Small intestine (tissue), 7 donors: Measurements from ENCODE around the gene SYNGR2. TPM values are rescaled to one million over a fixed set of nuclear protein-coding genes. Genes with fewer than 3 reads are reported as not detected.
A peak's percentile ranks its signal among the peaks of the same experiment; 100 is the strongest.

ENCODE experiments used
- DNase-seq, 2 donors: peaks; one replicate each; pipeline versions ENCODE4 v3.0.0 to v3.0.0-alpha.2; 2013
- FAIRE-seq: peaks from 2 replicates; lab custom pipeline; 2012; peaks lifted over from hg19 to GRCh38; lab: Jason Lieb, UNC
- H3K27ac ChIP-seq, 3 donors: one replicate each; pipeline ENCODE4 v1.5.1; 2013; ENCODE audit warnings: low read length in 2 of 3, mild to moderate bottlenecking in 2 of 3, control low read depth in 1 of 3, inconsistent platforms in 1 of 3, low read depth in 1 of 3, moderate library complexity in 1 of 3
- H3K27me3 ChIP-seq, 3 donors: one replicate each; pipeline ENCODE4 v1.6.1; 2013; ENCODE audit warnings: low read length in 3 of 3, inconsistent platforms in 1 of 3; ENCODE audit not compliant: control insufficient read depth in 3 of 3, insufficient read depth in 3 of 3
- H3K36me3 ChIP-seq, 3 donors: one replicate each; pipeline ENCODE4 v1.6.1; 2013; ENCODE audit warnings: low read length in 3 of 3, inconsistent platforms in 1 of 3, low read depth in 1 of 3, mild to moderate bottlenecking in 1 of 3, moderate library complexity in 1 of 3; ENCODE audit not compliant: control insufficient read depth in 3 of 3, insufficient read depth in 2 of 3
- H3K4me1 ChIP-seq, 3 donors: one replicate each; pipeline ENCODE4 v1.6.1; 2013; ENCODE audit warnings: low read length in 2 of 3, inconsistent platforms in 1 of 3, low read depth in 1 of 3, mild to moderate bottlenecking in 1 of 3, moderate library complexity in 1 of 3; ENCODE audit not compliant: control insufficient read depth in 3 of 3, insufficient read depth in 2 of 3
- H3K4me3 ChIP-seq, 3 donors: one replicate each; pipeline ENCODE4 v1.5.1; 2013; ENCODE audit warnings: low read length in 3 of 3, control low read depth in 1 of 3, inconsistent platforms in 1 of 3, low read depth in 1 of 3, mild to moderate bottlenecking in 1 of 3, moderate library complexity in 1 of 3
- H3K9me3 ChIP-seq, 2 donors: one replicate each; pipeline ENCODE4 v1.6.1; 2013; ENCODE audit warnings: low read depth in 1 of 2, low read length in 1 of 2; ENCODE audit not compliant: control insufficient read depth in 2 of 2, insufficient read depth in 1 of 2
- WGBS, 3 donors: extraction: QIAGEN DNeasy Blood & Tissue Kit; methylation state at CpG; one replicate each; pipeline ENCODE4 v1.1.7; 2013; 5-methylcytosine and 5-hydroxymethylcytosine counted together
- polyA plus RNA-seq, 4 donors: library from polyadenylated mRNA; stranded (reverse) in 3 of 4; unstranded in 1 of 4; fragments of 200-250 nt in 3 of 4; fragments of 120-200 nt in 1 of 4; gene quantifications; one replicate each; pipeline versions ENCODE4 v1.2.1 to v1.2.3, GENCODE V29; 2013
- donor health status: healthy with polysubstance abuse.
- donor health status: control.
- donor health status: control.
- donor health status: Bipolar disorder and iron deficiency.
- donor health status: healthy.

The SYNGR2 gene
- polyA plus RNA-seq, 4 donors = 46.5 to 187 (median 120) TPM

- 79 to 84% (median 79%) methylated on average over 10 of the region's 10 CpGs for WGBS, 3 donors
- no peak for FAIRE-seq
- Histone ChIP-seq H3K27me3 (no peaks in the 10 kb centered on the region), H3K27ac (peak overlapping the region in 1 of 3 donors; percentile 4), H3K9me3 (peaks cover 0 to 3% of the 10 kb centered on the region in 2 donors), H3K36me3 (peaks cover 0 to 32% (median 0%) of the 10 kb centered on the region in 3 donors), H3K4me1 (peaks cover 0 to 12% (median 4%) of the 10 kb centered on the region in 3 donors), H3K4me3 (no peak overlapping the region)
- DNase-seq = no peak
Observed at GRCh38 chr17:78184351-78184750, 16.0 kb downstream of the SYNGR2 start.

- Histone ChIP-seq H3K27me3 (no peaks in the 10 kb centered on the region), H3K4me3 (no peak overlapping the region), H3K36me3 (peaks cover 0 to 30% (median 0%) of the 10 kb centered on the region in 3 donors), H3K27ac (no peak overlapping the region), H3K9me3 (peaks cover 0 to 3% of the 10 kb centered on the region in 2 donors), H3K4me1 (peaks cover 0 to 12% (median 4%) of the 10 kb centered on the region in 3 donors)
- DNase-seq (no peak), FAIRE-seq (no peak)
- 76 to 95% (median 77%) methylated on average over 9 of the region's 9 CpGs for WGBS, 3 donors
Observed at GRCh38 chr17:78184868-78185267, 16.5 kb downstream of the SYNGR2 start.

DNA sequence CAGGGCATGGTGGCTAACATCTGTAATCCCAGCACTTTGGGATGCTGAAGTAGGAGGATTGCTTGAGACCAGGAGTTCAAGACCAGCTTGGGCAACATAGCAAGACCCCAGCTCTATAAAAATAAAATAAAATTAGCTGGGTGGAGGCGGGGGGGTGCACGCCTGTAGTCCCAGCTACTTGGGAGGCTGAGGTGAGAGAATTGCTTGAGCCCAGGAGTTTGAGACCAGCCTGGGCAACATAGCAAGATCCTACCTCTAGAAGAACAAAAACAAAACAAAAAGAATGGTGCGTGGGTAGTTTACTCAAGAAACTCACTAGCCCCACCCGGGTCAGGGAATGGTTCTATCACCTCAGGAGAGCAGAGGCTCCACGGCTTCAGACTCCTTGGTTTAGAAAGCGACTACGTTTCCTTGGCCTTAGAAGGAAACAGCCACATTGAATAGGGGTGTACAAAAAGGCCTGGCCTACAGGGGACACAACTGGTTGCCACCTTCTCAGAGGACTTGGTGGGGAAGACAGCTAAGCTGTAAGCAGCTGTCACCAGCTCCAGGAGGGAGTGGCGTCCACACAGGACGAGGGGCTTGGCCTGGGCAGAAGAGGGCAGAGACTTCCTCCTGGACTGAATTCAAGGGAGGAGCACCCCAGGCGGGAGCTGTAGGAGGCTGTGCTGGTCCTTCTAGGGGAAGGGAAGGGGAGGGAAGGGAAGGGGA is 17.8 kb downstream of the SYNGR2 start:
- peaks cover 0 to 3% of the 10 kb centered on the region in 2 donors for H3K9me3 ChIP-seq
- H3K27ac ChIP-seq = peak overlapping the region in 1 of 3 donors; percentile 65
- peak; percentile 42 to 61 for DNase-seq
- no peaks in the 10 kb centered on the region for H3K27me3 ChIP-seq
- H3K36me3 ChIP-seq = peaks cover 0 to 39% (median 0%) of the 10 kb centered on the region in 3 donors
- peak overlapping the region in 2 of 3 donors; percentile 22 to 57 for H3K4me3 ChIP-seq
- H3K4me1 ChIP-seq = peaks cover 0 to 9% (median 4%) of the 10 kb centered on the region in 3 donors
- 30 to 47% (median 38%) methylated on average over 9 to 10 of the region's 10 CpGs for WGBS, 3 donors
- FAIRE-seq = no peak

- H3K36me3 ChIP-seq = peaks cover 0 to 44% (median 0%) of the 10 kb centered on the region in 3 donors
- 1 to 4% (median 2%) methylated on average over 48 to 57 of the region's 57 CpGs for WGBS, 3 donors
- peak within 1 kb of the TSS; percentile 53 to 92 (median 88) for H3K27ac ChIP-seq
- H3K4me1 ChIP-seq = peaks cover 0 to 9% (median 4%) of the 10 kb centered on the region in 3 donors
- H3K9me3 ChIP-seq = peaks cover 0 to 3% of the 10 kb centered on the region in 2 donors
- H3K4me3 ChIP-seq = peak within 1 kb of the TSS; percentile 22 to 57 (median 48)
- peak; percentile 99 for DNase-seq
- FAIRE-seq = no peak
- H3K27me3 ChIP-seq = no peaks in the 10 kb centered on the region
Observed at GRCh38 chr17:78186692-78187595, 18.6 kb downstream of the SYNGR2 start, which contains the start of the genes AFMID and TK1. AFMID (plus strand) TSS chr17:78187362; CDS start chr17:78187371, 9 bp downstream. TK1 (minus strand) TSS chr17:78187052; CDS start chr17:78186994, 58 bp downstream.

GRCh38 chr17:78196716-78197115 is 28.3 kb downstream of the SYNGR2 start:
- FAIRE-seq (no peak), DNase-seq (no peak)
- WGBS, 3 donors = 74 to 86% (median 77%) methylated on average over 5 of the region's 5 CpGs
- Histone ChIP-seq H3K4me1 (peaks cover 0 to 4% (median 0%) of the 10 kb centered on the region in 3 donors), H3K36me3 (peaks cover 0 to 60% (median 4%) of the 10 kb centered on the region in 3 donors), H3K9me3 (peaks cover 0 to 3% of the 10 kb centered on the region in 2 donors), H3K27me3 (no peaks in the 10 kb centered on the region), H3K27ac (no peak overlapping the region), H3K4me3 (no peak overlapping the region)

- whole genome bisulfite sequencing, 3 donors = 85 to 87% (median 86%) methylated on average over 9 of the region's 9 CpGs
- H3K4me3 ChIP-seq = no peak overlapping the region
- peaks cover 0 to 3% of the 10 kb centered on the region in 2 donors for H3K9me3 ChIP-seq
- H3K36me3 ChIP-seq = peaks cover 0 to 57% (median 4%) of the 10 kb centered on the region in 3 donors
- DNase-seq (no peak), FAIRE-seq (no peak)
- no peak overlapping the region for H3K27ac ChIP-seq
- H3K4me1 ChIP-seq = peaks cover 0 to 4% (median 0%) of the 10 kb centered on the region in 3 donors
- no peaks in the 10 kb centered on the region for H3K27me3 ChIP-seq
Observed at GRCh38 chr17:78197147-78197832, 28.9 kb downstream of the SYNGR2 start.

GRCh38 chr17:78200451-78200850 is 32.1 kb downstream of the SYNGR2 start:
- DNase-seq (no peak), FAIRE-seq (no peak)
- Histone ChIP-seq H3K4me3 (no peak overlapping the region), H3K9me3 (peaks cover 0 to 3% of the 10 kb centered on the region in 2 donors), H3K36me3 (peaks cover 0 to 60% (median 4%) of the 10 kb centered on the region in 3 donors), H3K4me1 (peaks cover 0 to 4% (median 0%) of the 10 kb centered on the region in 3 donors), H3K27me3 (no peaks in the 10 kb centered on the region), H3K27ac (no peak overlapping the region)
- WGBS, 3 donors = 90 to 91% (median 90%) methylated on average over 6 of the region's 6 CpGs
